ENCODE measurements around the gene CCDC186.

The CCDC186 gene

GRCh38 chr10:114103284-114103683 lies 70.7 kb downstream of the CCDC186 start:
- peak; percentile 0 for DNase-seq

GRCh38 chr10:114102256-114102655 lies 71.7 kb downstream of the CCDC186 start:
- no peak for DNase-seq

DNA sequence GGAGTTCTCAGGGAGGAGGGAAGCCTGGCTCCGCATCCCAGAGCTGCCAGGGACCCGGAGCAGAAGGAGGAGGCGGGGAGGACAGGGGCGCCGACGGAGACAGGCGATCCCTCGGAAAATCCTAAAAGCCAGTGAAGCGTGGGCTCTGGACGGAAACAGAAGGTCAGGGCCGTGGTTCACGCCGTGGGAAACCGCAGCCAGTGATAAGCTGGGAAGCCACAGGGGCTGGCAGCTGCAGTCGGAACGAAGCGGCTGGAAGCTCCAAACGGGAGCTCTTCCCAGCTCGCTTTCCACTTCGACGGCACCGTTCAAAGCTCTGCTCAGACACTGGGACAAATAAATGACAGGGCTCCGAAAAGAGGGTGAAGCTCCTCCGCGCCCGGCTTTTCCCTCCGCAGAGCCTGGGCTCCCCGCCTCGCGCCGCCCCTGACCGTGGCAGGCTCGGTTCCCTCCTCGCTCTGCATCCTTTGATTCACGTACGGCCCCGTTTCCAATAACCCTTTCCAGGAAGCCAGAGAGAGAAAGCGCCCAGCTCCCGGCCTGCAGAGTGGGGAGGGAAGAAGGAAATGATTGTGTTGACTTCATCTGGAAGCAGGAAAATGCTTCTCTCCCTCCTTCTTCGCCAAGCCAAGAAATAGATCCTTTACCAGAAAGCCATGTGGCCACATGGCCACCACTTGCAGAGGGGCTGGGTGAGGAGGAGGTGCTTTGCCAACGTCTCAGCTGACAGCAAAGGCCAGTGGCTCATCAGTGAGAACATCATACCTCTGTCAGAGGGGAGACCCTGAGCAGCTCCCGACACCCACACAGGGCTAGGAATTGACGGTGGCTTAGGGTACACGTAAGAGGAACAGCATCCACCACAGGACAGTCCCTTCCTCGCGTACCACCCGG lies 72.9 kb downstream of the CCDC186 start:
- no peak for DNase-seq

GRCh38 chr10:114096864-114097263 lies 77.1 kb downstream of the CCDC186 start:
- no peak for DNase-seq

DNA sequence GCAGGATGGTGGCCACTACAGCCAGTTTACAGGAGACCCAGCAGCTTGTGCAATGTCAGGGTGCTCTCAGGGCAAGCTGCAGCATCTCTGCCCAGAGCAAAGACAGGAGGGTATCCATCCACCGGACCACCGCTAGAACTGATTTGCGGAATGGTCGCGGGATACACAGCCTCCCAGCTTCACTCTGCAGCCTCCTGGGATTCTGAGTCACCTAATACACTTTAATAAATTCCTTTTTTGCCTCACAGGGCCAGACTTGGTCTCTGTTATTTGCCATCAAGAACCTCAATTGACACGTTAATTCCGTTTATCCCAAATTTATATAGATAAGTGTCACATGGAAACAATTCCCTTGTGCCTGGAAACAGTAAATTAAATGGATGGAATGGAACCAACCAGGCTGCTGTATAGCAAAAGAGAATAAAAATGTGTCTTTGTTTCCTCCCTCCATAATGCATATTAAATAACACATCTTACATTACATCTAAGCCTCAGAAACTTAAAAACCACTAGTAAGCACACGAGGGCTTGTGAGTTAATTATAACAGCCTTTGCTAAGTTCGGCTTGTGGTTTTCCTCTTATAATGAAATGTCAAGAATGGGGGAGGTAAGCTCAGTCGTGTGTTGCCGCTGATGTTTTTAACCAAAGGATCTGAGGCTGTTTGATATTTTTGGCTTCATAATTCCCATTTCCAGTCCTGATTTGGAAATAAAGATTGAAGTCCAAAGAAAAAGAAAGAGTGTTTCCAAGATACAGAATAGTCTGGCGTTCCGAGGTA lies 78.3 kb downstream of the CCDC186 start:
- DNase-seq: no peak

- DNase-seq: no peak
Measured at GRCh38 chr10:114094795-114095194, 79.2 kb downstream of the CCDC186 start.

DNA sequence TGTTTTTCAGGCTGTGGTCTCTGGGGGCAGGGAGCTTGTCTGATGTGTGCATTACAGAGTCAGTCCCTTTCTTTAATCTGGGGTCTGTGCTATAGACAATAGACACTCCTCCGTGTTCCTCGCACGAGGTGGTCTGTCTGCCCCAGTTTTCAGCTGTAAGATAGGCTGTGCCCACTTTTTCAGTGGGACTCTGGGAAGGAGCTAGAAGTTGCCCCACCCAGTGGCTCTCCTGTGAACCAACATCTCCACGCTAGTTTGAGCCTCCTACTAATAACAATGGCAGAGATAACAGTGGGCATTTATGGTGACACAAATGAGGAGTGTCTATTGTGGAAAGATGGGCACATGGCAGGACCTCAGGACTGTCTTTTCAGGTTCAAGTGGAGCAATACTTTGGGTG lies 86.3 kb downstream of the CCDC186 start:
- no peak for DNase-seq

- DNase-seq: no peak
Measured at GRCh38 chr10:114087255-114087654, 86.7 kb downstream of the CCDC186 start.

GRCh38 chr10:114084215-114084614 lies 89.8 kb downstream of the CCDC186 start:
- no peak for DNase-seq

DNA sequence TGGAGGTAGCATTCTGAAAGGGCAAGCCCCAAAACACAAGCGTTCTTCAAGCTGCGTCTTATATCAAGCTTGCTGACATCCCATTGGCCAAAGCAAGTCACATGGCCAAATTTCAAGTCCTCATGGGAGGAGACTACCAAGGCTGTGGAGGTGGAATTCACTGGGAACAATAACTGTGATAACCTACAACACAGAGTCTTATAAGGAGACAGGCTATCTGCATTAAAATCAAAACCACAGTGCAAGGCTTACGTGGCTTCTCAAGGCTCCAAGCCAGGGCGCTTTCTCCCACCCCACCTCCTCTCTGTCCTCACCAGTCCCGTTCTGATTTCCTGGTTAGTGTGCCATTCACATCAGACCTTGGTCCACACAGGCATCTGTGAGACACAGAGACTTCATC lies 91.0 kb downstream of the CCDC186 start:
- DNase-seq: no peak

GRCh38 chr10:114081911-114082583 lies 92.0 kb downstream of the CCDC186 start:
- DNase-seq: no peak

DNA sequence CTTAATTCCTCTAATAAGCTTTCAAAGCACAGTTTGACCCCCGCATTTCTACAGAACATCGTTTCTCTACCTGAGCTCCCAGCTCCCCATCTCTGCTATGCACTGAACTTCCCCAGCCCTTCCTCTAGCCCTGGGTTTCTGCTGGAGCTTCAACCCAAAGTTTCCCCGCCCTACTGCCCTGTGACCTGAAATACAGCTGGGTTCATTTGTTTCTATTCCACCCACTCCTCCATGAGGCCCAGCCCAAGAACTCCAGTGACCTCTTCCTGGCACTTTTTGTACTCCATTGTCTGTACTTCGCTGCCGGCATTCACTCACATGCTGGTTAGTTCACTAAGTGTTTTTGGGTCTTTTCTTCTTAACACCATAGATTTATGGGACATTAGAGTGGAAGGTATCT lies 94.6 kb downstream of the CCDC186 start:
- DNase-seq: no peak

- no peak for DNase-seq
Measured at GRCh38 chr10:114078346-114078745, 95.7 kb downstream of the CCDC186 start.

GRCh38 chr10:114077815-114078219 lies 96.2 kb downstream of the CCDC186 start:
- no peak for DNase-seq

GRCh38 chr10:114077347-114077746 lies 96.7 kb downstream of the CCDC186 start:
- DNase-seq: no peak

- no peak for DNase-seq
Measured at GRCh38 chr10:114075093-114075492, 98.9 kb downstream of the CCDC186 start.

DNA sequence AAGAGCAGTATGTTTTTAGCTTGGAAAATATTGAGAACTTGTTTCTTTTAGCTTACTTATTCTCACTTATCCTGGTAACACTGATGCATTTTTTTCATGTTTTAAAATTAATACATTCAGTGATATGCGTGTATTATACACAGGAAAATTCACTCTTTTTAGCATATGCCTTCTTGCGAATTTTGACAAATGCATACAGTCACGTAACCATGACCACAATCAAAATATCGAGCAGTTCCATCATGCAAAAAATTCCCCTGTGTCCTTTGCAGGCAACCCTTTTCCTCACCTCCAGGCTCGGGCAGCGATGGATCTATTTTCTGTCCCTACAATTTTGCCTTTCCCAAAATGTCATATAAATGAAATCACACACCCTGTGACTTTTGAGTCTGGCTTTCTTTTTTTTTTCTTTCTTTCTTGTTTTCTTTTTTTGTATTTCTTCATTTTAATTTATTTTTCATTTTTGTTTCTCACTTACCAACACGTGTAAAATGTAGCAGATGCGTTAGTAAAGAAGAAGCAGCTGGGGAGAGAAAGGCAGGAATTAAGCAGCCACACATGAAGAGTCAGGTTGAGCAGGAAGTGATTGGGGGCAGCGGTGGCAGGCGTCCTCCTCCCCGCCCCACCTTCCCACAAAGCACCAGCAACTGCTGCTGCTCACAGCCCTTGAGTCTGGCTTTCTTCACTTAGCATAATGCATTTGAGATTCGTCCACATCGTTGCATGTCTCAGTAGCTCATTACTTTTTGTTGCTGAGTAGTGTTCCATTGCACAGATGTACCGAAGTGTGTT lies 100.4 kb downstream of the CCDC186 start:
- no peak for DNase-seq

- DNase-seq: no peak
Measured at GRCh38 chr10:114071178-114071577, 102.8 kb downstream of the CCDC186 start.

Data from NCI-H2081 treated with DMSO at 0.1 percent for 48 hours (cell line).